Stimulated activated CD8-positive, alpha-beta memory T cell treated with anti-CD3 and anti-CD28 coated beads, Interleukin-7, amount 100 ng/mL, for 24 hours (primary cell): ENCODE data around the gene PRSS16.

Source experiments
- DNase-seq: peaks from one replicate; pipeline ENCODE4 v3.0.0-alpha.2; 2020; ENCODE audit warnings: low read depth

Gene PRSS16

DNA sequence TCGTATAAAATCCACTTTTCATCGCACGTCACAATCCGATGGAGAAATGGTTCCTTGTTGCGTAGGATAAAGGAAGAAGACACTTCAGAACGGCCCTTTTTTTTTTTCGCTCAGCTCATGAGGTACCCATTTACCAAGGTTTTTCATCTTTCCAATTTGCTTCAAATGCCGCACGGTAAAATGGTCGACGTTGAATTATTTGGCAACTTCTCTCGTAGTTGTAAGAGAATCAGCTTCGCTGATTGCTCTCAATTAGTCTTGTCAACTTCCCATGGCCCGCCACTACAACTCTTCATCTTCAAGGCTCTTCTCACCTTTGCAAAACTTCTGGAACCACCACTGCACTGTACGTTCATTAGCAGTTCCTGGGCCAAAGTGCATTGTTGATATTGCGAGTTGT lies 35.8 kb downstream of the PRSS16 start:
- no peak for DNase-seq

DNA sequence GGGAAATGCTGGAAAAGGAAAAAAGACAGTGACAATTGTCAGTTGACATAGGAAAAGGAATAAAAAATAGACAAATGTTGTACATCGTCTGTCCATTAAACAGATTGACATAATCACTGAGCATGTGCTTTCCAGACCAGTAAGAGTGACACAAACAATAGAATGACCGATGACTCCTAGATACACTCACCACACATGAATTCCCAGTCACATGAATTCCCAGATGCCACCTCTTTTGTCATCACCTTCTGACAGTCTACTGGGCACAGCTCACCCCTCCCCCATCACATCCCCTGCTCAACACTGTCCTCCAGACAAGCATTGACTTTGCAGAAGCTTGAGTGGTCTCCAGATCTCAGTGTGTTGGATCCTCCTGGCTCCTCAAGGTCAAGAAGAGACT lies 38.6 kb downstream of the PRSS16 start:
- no peak for DNase-seq

DNA sequence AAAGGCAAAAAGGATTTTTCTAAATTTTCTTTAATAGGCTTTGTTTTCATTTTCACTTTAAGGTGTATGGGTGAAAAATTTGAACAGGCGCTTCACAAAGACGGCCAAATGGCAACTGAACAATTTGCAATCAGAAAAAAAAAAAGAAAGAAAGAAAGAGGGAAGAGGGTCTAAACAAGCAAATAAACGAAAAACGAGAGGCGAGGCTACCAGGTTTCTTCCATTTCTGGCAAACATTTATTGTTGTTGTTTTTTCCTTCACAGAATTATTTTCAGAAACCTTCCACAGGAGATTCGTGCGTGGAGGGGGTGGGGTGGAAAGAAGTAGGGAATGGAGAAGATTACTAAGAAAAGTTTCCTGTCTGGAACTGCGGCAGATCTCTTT lies 40.2 kb downstream of the PRSS16 start:
- no peak for DNase-seq

DNA sequence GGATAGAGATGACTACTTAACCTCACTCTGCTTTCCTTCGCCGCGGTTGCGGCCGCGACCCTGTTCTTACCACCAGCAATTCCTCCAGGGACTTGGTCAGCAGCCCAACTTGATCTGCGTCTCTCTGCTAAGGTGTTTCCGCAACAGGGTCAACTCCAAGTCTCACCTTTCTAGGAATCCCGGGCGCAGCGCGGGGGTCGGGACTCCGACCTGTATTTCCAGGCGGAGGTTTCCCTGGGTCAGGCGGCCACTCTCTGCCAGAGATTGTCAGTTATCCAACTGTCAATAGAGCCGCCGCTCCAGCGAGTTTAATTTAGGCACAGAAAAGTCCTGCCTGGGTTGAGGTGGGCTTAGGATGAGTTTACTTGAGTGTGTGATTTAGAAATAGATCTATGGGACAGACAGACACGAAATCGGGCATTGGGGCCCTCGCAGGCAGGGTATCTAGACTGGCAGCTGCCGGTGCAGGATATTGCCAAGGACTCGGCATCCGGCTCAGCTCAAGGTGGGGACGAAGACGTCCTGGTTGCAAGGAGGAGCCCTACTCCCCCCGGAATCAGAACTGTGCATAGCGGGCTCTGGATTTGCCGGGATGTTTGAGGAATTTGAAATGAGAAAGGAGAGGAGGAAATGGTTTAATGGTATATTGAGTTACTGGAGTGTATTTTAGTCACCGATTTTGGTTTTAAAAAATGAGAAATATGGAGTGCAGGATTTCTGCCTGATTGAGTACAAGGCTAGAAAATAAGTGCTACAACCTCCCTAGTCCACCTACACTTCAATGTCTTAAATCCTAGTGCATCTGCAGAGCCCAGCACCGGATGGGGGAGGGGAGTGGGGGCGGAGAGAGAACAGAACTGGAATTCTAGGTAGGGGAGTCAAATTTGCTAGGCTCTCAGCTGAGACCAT lies 40.9 kb downstream of the PRSS16 start:
- no peak for DNase-seq

DNA sequence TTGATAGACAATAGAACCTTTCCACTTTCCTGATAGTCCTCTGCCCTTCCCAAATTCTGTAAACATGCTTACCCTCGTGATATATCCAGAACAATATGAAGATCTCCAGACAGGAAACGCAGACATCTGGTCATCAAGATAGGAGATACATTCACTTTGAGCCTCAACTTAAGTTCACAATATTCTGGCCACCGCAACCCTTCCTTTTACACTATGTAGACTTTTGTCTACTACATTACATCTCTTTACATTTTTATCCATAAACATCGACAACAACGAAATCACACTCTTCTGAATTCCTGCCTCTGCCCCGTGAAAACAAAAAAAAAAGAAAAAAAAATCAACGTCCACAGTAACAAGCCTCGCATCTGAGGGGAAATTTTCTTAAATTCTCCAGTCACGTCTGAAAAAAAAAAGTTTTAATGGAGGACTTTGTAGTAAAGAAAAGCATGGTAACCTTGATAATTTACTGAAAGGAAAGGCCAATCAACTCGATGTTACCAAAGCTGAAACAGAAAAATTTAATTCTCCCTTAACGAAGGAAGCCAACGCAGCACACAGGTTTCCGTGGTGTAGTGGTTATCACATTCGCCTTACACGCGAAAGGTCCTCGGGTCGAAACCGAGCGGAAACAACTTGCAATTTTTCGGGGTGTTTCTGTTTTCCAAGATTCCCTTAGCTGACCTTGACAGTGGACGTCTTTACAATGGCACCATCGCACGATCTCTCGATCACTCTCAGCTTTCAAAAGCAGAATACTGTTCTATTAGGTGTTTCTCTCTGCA lies 42.8 kb downstream of the PRSS16 start:
- DNase-seq, result no peak

DNA sequence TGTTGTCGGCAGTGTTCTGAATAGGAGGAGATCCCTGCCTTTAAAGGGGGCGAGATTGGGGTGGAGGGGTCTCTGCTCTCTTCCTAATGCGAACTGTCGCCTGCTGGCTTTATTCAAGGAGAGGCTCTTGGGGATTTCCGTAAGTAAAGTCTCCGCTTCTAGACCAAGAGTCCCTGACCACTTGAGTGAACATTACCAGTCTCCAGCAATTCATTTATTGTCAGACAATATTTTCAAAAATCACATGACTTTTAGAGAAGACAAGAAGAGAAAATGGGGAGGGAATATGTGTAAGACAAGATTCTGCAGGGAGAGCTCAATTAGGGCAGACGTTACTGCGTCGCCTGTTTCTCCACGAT lies 43.3 kb downstream of the PRSS16 start:
- no peak for DNase-seq

DNA sequence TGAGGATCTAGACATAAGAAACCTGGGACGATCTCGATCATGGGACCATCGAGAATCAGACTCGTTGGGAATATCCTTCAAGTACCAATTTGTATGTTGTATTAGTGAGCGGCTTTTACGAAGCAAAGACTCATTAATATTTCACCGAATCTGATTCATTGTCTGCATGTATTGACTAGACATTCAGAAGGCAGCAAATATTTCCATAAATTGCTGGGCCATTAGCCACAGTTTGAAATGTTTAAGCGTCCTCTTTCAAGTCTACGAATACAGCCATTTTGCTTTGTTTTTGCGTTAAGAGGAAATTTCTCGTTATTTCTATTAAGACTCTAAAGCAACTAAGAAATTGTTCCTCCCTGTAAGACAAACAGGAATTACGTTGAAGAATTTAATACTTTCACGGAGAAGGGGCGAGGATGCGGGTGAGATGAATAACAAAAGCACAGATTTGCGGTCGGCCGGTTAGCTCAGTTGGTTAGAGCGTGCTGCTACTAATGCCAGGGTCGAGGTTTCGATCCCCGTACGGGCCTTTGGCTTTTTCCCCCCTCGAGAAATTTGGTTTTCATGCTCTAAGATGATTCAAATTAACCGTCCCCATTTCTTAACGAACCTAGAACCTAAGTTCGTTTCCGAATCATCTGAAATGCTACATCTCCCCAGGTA lies 46.1 kb downstream of the PRSS16 start:
- DNase-seq, result no peak

DNA sequence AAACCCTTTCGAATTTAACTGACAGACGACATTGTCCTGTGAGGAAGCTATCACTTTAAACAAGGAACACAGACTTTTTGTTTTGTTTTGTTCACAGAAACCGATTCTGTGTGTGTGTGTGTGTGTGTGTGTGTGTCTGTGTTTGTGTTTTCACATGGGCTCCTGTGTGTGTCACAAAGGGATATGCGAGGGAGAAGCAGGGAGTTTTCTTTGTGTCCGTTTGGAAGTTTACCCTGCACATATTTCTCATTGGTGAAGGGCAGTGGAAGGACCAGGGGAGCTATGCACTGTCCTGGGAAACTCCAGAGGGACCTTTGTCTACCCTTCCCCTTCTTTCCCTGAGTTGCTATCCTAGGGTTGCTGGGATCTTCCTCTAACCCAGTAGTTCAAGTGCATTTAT lies 46.9 kb downstream of the PRSS16 start:
- DNase-seq, result no peak

DNA sequence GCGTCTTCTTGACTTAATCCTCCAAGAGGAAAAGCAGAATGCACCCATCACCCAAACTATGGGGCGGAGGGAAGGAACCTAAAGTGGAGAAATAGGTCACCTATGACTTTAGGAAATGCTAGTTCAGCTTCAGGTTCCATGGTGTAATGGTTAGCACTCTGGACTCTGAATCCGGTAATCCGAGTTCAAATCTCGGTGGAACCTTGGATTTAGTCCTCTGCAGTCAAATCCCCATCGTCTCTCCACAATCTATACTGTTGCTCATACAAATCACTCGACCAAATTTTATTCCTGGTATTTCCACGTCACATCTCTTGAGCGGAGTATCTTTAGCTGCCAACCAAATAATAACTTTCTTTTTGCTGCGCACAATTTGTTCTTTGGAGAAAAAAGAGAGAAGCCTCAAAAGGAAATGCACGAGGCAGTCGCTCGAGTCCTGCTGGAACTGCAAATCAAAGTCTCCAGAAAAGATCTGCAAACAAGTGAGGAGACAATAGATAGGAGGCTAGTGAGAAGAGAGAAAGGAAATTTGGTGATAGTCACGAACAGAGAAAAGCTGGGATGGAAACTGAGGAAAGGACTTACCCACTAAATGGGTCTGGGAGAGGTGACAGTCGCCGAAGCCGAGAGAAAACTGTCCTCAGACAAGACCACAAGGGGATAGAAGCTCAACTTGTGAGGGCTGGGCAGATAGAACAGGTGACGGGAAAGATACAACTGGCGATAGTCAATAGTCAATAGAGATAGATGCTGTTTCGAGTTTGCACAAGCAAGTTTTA lies 48.0 kb downstream of the PRSS16 start:
- no peak for DNase-seq

DNA sequence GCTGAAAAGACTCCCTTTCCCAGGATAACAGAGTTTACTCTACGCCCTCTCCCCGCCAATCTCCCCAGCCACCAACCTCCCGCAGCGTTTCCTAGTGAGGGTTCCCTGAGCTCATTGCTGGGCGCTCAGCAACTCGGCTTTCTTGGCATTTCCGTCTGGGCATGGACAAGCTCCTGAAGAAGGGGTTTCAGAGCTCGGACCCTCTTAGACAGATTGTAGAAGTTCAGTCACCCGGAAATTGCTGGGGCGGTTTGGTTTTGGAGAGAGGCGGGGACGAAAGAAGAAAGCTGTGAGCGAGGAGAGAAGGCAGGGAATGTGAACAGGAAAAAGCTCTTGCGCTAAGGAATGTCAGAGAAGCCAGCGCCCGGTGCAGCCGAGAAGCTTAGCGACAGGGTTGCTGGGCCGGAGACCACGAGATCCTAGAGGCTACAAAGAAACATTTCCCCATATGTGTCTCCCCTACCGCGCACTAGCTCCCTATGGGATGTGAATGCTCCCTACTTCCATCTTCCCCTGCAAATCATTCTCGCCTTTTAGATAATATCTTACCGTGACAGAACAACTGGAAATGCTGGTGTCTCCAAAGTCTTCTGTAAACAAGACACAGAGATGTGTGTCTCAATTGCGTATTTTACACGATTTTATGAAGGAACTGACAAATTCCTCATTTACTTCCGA lies 48.7 kb downstream of the PRSS16 start:
- no peak for DNase-seq

DNA sequence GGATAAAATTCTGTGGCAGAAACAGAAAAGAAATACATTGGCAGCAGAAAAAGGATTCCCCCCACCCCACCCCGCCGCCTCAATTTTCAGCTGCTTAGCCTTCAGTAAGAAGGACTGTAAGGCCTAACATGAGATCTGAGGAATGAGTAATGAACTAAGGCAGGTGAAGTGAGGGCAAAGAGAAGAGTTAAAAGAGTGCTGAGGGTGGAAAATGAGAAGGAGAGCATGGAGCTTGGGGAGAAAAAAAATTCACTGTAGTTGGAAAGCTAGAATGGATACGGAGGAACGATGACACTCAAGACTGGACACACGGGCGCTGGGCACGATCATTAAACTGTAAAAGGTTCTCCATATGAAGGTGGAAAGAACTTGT lies 50.0 kb downstream of the PRSS16 start:
- DNase-seq, result no peak

DNA sequence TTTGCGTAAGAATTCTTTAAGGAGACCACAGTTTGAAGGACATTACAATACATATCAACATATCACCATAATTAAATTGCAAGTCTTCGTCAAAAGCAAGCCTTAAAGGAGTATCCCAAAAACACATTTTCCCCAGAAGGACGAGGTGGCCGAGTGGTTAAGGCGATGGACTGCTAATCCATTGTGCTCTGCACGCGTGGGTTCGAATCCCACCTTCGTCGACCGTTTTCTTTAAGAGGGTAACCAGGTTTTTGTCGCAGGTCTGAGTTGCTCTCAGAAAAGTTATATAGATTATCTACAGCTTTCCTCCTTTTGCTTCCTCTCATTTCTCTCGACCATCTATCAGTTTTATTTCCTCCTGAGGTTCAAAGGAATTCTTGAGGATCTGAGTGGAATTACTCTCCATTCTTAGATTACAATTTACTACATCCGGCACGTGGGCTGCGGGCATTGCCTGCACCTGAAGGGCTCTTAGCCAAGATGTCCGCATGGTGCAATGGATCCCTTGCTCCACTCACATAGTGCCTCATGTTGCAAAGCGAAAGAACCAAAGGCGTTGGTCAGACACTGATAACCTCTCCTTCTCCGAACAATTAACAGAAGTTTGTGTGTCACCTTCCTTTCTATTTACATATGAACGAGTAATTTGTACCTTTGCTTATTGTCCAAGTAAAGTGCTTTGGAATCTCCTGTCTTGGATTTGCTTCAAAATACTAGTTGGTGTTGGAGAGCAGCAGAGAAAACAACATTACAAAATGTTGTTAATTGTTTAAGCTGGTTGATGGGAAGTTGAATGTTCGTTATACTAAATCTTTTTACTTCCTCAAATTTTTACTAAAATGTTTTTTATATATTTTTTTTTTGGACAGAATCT lies 50.6 kb downstream of the PRSS16 start:
- no peak for DNase-seq

DNA sequence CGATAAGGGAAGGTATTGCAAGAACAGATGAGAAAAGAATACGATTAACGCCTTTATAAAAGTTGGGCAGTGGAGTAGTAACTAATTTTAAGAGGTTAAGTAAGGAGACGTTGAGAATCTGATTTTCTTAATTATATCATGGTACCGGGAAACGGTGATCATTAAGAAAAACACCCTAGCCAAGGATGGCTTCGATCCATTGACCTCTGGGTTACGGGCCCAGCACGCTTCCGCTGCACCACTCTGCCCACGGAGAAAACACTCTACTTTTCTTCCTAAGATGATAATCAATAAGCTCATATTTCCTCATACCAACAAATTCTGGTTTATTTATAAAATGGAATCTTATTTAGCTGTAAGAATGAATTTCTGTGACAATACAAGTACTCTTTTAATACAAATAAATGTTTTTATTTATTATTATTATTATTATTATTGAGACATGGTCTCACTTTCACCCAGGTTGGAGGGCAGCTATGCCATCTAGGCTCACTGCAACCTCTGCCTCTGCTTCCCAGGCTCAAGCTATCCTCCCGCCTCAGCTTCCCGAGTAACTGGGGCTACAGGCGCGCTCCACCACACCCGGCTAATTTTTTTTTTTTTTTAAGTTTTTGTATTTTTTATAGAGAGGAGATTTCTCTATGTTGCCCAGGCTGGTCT lies 56.2 kb downstream of the PRSS16 start:
- no peak for DNase-seq
